ENCODE results near the gene SLC52A3.
"Not testable (repeated sequence)": the region's sequence is repeated elsewhere in the genome, so short reads cannot be mapped to it uniquely, and the experiment has no call there.

SLC52A3 gene

DNA sequence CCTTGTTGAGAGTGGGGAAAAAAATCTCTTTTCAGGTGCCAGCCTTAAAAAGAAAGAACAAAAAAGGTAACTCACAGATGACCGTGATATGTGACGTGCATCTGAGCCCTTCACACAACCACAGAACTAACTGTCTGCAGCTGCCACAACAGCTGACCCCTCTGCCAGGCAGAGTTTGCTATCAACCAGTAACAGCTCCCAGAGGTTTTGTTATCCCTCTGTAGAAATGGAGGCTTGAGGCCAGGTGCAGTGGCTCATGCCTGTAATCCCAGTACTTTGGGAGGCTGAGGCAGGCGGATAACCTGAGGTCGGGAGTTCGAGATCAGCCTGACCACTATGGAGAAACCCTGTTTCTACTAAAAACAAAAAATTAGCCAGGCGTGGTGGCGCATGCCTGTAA lies 42.8 kb downstream of the SLC52A3 start:
- no peak for DNase-seq

DNA sequence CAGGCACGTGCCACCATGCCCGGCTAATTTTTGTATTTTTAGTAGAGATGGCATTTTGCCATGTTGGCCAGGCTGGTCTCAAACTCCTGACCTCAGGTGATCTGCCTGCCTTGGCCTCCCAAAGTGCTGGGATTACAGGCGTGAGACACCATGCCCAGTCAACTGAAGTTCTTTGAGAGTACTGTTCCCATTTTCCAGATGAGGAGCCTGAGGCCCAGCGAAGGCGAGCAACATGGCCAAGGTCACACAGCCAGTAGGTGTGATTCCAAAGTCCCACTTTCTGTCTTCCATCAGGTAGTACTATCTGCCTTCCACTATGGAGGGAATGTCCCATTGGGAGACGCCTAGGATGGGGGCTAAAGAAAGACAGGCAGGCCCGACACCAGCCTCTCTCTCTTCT lies 43.5 kb downstream of the SLC52A3 start:
- DNase-seq = not testable (repeated sequence)

DNA sequence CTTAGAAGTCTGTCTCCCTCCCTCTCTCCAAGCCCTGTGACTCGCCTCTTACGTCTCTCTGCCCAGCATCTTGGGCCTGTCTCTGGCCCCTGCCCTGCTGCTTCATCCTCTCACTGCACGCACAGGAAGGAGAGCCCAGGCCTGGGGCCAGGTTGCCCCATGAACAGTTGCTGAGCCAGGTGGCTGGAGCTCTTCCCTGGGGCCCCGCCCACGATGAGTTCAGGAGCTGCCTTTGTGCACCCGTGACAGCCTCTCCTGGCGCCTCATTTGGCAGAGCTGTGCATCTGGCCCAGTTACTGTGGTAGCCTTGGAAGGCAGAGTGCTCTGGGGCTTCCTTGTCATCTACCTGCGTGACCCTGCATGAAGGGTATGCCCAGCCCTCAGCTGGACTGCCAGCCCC lies 44.5 kb downstream of the SLC52A3 start:
- DNase-seq = no peak

DNA sequence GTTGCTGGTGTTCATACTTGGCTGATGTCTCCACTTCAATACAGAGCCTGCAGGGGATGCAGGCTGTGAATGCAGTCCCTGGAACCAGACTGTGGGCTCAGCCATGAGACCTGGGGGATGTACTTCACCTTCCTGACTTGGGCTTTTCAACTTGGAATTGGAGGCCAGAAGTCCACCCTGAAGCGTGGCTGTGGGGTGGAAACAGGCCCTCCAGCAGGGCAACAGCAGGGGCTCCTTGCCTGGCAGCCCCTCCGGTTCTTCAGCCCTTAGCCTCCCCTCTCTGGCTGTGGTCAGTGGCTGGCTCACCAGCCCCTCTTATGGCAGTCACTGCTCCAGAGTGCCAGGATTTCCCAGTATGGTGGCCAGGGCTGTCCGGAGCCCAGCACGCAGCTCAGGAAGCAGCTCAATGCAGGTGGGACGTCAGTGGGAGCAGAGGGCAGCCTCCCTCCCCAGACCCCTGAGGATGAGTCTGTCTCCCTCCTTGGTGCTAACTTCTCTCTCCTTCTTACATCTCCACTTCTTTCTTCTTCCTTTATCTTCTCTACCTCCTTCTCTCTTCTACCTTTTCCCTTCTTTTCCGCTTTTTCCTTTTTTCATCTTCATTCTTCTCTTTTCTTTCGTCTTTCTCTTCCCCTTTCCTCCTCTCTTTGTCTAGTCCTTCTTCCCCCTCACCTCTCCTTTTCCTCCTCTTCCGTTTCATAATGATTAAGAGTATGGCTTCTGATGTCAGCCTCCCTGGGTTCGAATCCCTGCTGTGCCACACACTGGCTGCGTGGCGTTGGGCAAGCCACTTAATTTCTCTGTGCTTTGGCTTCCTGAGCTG lies 45.3 kb downstream of the SLC52A3 start:
- DNase-seq = no peak

DNA sequence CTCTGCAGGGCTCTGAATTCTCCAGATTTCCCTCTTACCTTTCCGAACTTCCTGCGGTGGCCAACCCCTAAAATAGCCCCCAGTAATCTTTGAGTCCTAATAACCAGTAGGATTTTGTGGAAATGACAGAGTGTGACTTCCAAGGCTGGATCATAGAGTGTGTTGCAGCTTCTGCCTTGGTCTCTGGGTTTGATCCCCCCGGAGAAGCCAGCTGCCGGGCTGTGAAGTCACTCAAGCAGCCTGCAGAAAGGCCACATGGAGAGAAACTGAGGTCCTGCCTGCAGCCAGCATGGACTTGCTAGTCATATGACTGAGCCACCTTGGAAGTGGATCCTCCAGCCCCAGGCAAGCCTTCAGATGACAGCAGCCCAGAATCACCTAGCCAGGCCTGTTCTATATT lies 46.4 kb downstream of the SLC52A3 start:
- no peak for DNase-seq

DNA sequence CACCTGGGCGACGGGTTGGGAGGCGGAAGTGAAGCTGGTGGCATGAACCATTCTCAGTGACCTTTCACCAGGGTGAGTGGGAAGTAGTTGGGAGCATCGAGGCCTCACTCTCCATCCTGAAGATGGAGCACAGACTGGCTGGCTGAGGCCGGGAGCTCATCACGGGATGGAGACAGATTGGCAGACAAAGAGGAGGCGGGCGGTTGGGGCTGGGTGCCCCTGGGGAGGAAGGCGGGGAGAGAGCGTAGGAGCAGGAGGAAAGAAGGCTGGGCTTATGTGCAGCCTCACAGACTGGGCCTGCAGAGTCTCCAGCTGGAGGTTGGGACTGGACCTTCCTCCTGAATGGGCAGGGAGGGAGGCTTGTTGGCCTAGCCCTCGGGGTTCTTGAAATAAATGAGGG lies 48.5 kb downstream of the SLC52A3 start:
- DNase-seq = no peak

DNA sequence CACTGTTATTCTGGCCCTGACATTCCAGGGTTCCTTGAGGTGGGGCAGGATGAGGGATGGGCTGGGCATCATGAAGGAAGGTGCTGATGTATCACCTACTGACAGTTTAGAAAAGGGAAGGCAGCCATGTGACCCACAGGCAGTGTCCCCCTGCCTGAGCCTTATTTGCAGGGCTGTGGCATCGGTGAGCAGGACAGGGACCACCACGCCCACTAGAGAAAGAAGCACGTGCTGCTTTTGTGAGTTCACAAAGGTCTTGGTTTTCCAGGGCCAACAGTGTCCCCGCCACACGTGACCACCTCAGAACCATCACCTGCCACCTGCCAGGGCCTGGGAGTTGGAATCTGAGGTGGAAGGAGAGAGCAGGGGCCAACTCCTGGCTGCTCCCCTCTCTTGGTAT lies 49.2 kb downstream of the SLC52A3 start:
- no peak for DNase-seq

DNA sequence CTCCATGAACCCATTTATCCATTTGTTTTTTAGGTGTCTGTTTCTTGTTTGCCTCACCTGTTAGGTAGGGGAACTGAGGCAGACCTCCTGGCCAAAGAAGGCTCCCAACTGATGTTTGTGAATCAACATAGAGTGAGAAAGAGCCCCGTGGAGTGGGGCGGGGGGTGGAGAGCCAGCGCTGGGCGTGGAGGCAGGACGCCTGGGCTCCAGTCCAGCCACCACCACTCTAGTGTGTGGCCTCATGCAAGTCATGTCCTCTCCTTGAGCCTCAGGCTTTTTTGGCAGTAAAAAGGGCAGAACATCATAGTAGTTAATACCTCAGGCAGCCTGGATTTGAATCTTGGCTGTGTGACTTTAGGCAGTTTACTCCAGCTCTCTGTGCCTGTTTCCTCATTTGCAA lies 50.5 kb downstream of the SLC52A3 start:
- no peak for DNase-seq

DNA sequence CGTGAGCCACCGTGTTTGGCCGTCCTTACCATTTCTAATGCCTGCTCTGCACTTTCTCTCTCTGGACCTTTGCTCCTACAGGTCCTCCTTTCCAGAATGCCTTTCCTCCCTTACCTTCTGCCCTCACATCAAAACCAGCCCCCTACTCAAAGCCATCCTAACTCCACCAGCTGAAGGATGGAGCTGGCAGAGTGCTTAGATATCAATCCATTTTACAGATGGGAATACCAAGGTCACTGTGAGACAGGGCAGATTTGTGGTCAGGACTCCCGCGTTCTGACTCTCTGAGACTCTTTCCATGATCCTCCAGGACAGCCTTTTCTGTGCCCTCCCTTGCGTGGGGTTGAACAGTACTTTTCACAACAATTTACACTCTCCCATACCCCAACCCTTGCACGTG lies 51.0 kb downstream of the SLC52A3 start:
- DNase-seq = no peak

DNA sequence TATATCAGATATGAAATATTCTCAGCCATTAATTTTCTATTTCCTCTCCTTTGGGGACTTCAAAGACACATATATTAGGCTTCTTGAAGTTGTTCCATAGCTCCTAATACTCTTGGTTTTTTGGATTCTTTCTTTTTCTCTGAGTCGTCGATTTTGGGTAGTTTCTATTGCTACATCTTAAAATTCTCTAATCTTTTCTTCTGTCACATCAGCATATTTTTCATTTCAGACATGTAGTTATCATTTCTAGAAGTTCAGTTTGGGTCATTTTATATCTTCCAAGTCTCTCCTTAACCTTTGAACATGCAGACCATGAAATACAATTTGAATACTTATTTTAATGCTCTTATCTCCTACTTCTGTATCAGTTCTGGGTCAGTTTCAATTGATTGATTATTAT lies 53.8 kb downstream of the SLC52A3 start:
- DNase-seq = no peak

DNA sequence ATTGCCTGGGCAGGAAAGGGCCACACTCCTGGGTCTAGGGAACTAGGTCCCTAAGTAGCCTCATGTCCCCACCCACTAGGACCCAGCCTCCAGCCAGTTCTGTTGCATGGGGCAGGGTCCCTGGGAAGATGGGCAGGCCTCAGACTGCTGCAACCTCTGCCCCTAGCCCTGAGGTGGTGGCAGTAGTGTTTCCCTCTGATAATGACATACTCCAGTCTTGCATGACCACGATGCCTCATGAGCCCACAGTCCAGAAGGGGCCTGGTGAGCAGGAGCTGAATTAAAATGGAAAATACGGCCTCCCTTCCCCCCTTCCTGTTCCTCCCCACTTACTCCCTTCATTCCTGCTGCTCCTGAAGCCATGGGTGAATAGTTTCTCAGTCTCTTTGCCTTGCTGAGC lies 56.7 kb downstream of the SLC52A3 start:
- DNase-seq = no peak

DNA sequence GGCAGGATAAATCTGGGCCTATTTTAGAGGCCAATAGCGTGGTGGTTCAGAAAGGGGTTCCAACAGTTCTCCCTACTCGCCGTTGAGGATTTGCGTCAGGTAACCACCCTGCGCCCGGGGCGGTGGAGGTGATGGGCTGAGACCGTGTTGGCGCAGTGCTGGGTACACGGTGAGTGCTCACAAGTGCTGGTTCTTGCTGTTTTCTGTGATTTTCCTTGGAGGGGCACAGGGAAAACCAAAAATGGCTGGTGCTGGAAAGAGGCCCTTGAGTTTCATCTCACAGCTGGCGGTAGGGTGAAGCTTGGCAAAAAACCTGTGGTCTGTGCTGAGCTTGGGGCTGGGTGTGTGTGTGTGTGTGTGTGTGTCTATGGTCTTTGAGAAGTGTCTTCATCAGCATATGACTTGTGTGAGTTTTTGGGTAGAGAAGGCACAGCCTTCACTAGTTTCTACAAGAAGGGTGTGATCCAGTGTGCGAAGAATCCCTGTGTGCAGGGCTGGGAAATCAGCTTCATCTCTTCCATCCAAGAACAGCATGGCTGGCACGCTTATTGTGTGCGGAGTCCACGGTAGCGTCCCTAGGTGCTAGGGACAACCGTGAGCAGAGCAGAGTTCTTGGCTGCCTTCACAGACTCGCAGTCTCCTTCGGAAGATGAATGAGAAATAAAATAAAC lies 57.4 kb downstream of the SLC52A3 start:
- DNase-seq = no peak

All from DMS79 (cell line).